CD4-positive, alpha-beta T cell treated with Interleukin-2 at 100 ng/mL for 4 hours (primary cell): ENCODE results near the gene BAHCC1.

ENCODE experiments used
- DNase-seq: peaks from one replicate; pipeline ENCODE4 v3.0.0-alpha.2; 2020; ENCODE audit warnings: low spot score

BAHCC1 gene

GRCh38 chr17:81514739-81515529 lies 119.7 kb downstream of the BAHCC1 start:
- DNase-seq: peak; percentile 71

- DNase-seq: no peak
Measured at GRCh38 chr17:81515530-81516041, 120.3 kb downstream of the BAHCC1 start.
